ENCODE data around the gene HNRNPH3.

DNA sequence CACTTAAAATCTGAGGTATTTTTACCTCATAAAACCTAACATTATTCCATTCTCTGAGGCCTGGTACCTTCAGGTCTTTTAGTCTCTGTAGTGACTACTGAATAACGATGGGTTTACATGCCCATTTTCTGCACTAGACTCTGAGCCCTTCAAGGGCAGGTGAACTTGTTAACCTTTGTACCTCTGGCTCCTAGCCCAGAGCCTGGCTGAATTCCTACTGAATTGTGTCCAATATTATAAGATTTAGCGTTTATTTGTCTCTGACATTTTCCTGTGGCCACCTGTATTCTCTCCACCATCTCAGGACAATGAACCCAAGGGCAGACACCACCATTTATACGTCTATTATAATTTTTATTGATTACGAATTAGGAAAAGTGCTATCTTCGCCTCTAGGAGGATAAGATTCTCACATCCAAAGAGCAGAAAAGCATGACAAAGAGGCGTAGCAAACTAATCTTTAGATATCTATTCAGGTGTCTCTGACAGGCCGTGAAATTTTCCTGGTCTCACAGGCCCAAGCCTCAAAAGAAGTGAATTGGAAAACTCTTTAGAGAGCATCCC, 27.9 kb upstream of the HNRNPH3 start:
- TF ChIP-seq POLR2AphosphoS5 (IDR thresholded peaks at IDR 0.05) = no peak
- TF ChIP-seq POLR2A (IDR thresholded peaks at IDR 0.05) = no peak
- TF ChIP-seq CTCF (IDR thresholded peaks at IDR 0.05) = no peak
